Measurements from ENCODE around the gene ENC1.

- TF ChIP-seq CTCF (IDR thresholded peaks at IDR 0.05; ENCODE audit: low read length) (peak; percentile 25), EZH2 (IDR thresholded peaks at IDR 0.05; ENCODE audit: borderline replicate concordance, low read length) (no peak)
These were observed 44.6 kb upstream of the ENC1 start, which contains the start of gene HEXB for GRCh38 chr5:74684900-74685851.
